Right renal cortex interstitium (tissue), 3 donors: ENCODE results near the gene GCDH. TPM values are rescaled to one million over a fixed set of nuclear protein-coding genes. Genes with fewer than 3 reads are reported as not detected.
"Not testable (repeated sequence)": the region's sequence is repeated elsewhere in the genome, so short reads cannot be mapped to it uniquely, and the experiment has no call there.

Experiments used
- DNase-seq, 3 donors: peaks; one replicate each; pipeline ENCODE4 v3.0.0-alpha.2; 2013; ENCODE audit warnings: low read depth in 3 of 3, low spot score in 2 of 3
- polyA plus RNA-seq, 3 donors: library from polyadenylated mRNA; unstranded; fragments of 120-200 nt; gene quantifications; one replicate each; pipeline ENCODE4 v1.2.1, GENCODE V29; 2013; ENCODE audit not compliant: insufficient read length in 3 of 3

GCDH gene
- polyA plus RNA-seq, 3 donors: 24.0 to 30.4 (median 27.6) TPM

GRCh38 chr19:12899891-12900518, 9.0 kb downstream of the GCDH start:
- DNase-seq: no peak

DNA sequence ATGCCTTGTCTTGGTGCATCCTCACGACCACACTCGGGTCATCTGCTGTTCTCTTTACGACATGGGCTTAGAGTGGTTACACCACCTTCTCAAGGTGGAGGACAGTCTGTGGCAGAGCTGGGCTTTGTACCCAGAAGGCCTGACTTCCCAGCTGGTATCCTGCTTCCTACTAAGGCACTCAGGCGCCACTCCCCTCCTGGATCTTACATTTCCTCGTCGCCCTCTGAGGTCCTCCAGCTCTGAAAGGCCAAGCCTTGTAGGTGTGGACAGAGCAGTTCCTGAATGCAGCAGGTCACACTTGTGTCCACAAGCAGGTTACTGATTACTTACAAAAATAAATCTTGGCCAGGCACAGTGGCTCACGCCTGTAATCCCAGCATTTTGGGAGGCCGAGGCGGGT, 16.2 kb downstream of the GCDH start:
- no peak for DNase-seq

DNA sequence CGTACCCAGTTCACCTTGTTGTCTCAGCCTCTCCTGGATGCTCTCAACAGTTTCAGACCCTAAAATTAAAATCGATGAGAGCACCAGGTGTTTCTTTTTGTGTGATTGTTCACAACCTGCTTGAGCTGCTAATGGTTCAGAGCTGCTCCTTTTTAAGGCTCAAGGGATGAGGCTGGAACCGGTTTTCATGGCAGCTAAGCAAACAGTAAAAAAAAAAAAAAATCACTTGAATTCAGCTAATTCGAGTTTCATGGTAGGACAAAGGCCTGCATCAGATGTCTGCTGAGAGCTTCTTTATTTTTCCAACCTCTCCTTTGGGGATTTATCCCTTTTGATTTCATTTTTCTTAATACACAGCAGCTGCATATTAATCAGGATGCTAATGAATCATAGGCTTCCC, 21.6 kb downstream of the GCDH start:
- DNase-seq: no peak

DNA sequence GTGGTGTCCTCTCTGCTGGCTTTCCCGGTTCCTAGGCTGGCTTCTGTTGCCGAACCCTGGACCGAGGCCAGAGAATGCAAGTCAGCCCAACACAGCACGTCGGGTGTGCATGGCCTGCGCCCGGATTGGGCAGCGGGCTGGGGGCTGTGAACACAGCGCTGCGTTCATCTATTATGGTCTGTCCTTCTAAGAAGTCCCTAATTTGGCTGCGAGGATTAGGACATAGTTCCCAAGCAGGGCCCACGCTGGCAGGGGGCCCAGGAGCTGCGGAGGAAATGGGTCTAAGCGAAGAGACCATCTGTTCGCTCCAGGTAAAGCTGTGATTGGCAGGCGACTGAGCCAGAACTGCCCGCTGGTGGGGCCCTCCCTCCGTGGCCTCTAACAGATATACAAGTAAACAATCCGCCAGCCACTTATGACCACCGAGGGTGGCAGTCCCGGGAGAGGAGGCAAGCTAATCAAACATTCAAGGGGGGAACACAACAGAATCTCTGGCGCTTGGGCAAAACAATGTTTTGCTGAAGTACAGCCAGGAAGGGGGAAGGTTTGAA, 22.1 kb downstream of the GCDH start:
- peak in 1 of 3 donors; percentile 42 for DNase-seq

- DNase-seq: no peak
Measured at GRCh38 chr19:12913851-12914690, 23.1 kb downstream of the GCDH start.

GRCh38 chr19:12915860-12916259, 24.9 kb downstream of the GCDH start:
- DNase-seq: not testable (repeated sequence)

DNA sequence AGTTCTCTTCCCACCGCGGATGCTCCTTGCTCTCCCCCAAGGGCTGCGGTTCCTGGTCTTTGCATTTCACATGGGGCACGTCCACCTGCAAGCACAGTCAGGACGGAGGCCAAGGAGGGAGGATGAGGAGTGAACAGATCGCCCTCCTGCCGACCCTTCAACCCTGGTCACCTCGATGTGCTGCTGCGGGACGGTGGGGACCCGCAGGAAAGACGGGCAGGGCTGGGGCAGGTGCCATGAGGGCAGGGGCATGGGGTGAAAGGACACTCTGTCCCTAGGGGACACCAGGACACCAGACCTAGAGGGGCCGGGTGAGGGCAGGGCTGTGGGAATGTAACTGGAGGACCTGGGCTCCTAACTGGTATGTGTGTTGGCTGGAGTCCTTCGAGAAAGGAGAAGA, 27.3 kb downstream of the GCDH start:
- no peak for DNase-seq

DNA sequence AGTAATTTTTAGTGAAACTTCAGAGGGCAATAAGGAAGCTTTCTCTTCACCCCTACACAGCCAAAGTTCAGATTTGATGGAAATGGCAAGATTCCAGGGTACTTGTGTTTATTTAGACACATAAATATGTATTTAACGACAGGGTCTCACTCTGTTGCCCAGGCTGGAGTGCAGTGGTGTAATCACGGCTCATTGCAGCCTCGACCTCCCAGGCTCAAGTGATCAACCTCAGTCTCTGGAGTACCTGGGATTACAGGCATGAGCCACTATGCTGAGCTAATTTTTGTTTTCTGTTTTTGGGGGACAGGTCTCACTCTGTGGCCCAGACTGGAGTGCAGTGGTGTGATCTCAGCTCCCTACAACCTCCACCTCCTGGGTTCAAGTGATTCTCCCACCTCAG, 30.1 kb downstream of the GCDH start:
- no peak for DNase-seq

GRCh38 chr19:12922959-12923358, 32.0 kb downstream of the GCDH start:
- DNase-seq: no peak

- no peak for DNase-seq
Measured at GRCh38 chr19:12924621-12925310, 33.8 kb downstream of the GCDH start.

GRCh38 chr19:12930002-12930645, 39.2 kb downstream of the GCDH start:
- DNase-seq: no peak

- DNase-seq: no peak
Measured at GRCh38 chr19:12932392-12933286, 41.7 kb downstream of the GCDH start.

GRCh38 chr19:12933287-12934072, 42.5 kb downstream of the GCDH start, which contains the start of gene FARSA:
TSS of gene FARSA (minus strand) at chr19:12933711. CDS start at chr19:12933696, 15 bp downstream.
- DNase-seq: peak in 1 of 3 donors; percentile 82

GRCh38 chr19:12935071-12935470, 44.1 kb downstream of the GCDH start:
- no peak for DNase-seq

DNA sequence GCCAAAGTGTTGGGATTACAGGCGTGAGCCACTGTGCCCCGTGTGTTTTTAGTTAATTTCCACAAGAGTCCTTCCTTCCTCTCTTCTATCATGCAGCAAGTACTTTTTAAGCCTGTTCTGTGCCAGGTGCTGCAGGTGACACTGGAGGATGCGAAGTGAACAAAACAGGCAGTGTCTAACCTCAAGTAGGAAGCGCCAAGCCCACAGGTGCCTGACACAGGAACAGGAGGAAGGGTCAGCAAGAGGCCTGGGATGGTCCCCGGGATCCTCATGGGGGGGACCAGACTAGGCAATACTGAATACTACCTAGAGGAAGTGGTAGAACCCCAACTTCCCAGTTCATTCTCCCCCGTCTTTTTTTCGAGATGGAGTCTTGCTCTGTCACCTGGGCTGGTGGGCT, 45.6 kb downstream of the GCDH start:
- no peak for DNase-seq

GRCh38 chr19:12937093-12937926, 46.4 kb downstream of the GCDH start:
- no peak for DNase-seq

GRCh38 chr19:12937927-12938778, 47.2 kb downstream of the GCDH start, which contains the start of gene CALR:
TSS of gene CALR (plus strand) at chr19:12938609. CDS start at chr19:12938680, 71 bp downstream.
- DNase-seq: peak; percentile 97 to 99 (median 98)
